ENCODE measurements around the gene MLLT3.

The MLLT3 gene

DNA sequence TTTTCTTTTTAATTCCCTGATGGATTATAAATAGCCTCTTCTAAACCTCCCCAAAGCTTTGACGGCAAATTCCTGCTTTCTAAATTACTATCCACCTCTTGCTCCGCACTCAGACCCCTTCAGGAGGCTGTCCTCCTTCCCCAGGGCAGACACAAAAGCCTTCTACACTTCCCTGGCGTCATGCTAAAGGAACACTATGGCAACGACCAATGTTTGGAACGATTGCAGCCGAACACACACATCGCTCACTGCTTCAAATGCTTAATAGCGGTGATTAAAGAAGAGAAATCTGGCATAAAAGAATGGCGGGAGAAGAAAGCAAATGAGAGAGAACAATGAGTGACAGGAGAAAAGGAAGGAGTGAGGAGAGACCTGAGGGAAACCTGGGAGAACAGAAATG is 297.3 kb downstream of the MLLT3 start:
- DNase-seq, result no peak

DNA sequence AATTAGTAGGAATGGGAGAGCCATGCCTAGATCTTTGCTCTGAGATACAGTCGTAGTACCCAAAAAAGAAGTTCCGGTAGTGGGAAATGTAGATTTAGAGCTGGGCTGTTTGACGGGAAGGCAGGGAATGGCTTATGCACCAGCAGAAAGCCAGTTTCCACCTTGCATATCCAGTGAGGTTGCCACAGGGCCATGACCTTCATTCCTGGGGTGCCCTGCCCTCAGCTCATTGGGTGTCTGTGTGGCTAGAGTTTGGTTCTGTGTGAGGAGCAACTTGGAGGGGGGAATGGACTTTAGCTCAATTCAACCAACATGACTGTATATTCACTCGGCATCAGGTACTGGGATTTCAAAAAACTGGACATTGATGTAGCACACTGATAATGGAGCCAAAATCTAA is 300.1 kb downstream of the MLLT3 start:
- no peak for DNase-seq

DNA sequence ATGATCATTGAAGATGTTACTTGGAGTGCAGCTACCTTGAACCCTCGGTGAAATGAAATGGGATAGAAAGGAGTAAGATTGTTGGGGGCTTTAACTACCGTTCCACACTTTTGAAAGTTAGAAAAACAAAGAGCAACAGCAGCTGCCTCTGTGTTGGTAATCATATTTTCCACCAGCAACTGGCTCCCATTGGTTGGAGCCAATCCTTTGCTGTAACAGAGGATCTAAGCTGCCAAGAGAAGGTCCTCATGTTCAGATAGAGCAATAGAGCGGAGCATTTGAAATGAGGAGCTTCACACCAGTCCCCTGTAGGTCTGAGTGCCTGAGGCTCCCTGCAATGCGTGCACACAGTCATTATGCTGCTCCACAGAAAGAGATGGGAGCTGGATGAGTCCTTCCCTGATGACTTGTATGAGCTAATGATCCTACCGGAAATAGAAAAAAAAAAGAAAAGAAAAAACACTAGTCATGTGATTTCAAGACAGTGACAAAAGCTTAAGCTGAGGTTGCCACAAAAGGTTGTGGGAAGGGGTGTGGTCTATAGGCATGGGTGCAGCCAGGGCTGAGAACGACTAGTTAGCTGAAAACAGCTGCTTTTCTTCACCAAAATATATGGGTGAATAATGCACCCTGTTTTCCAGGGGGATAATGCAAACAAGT is 300.7 kb downstream of the MLLT3 start:
- no peak for DNase-seq

DNA sequence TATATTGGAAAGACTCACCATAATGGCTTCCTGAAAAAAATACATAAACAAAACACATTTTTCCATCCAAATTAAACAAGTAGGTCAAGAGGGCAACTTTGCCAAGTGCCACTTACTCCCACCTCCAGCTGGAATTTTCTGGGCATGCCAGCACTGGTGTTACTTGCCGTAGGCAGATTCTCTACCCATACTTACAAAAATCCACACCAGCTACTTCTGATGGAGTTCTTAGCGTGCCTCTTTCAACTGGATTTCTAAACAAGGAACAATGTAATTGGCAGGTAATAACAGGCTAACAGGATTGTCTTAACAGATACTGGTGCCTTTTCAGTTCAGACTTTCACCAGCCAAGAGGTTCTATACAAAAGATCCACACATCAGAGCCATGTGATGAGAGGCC is 301.4 kb downstream of the MLLT3 start:
- DNase-seq, result no peak

DNA sequence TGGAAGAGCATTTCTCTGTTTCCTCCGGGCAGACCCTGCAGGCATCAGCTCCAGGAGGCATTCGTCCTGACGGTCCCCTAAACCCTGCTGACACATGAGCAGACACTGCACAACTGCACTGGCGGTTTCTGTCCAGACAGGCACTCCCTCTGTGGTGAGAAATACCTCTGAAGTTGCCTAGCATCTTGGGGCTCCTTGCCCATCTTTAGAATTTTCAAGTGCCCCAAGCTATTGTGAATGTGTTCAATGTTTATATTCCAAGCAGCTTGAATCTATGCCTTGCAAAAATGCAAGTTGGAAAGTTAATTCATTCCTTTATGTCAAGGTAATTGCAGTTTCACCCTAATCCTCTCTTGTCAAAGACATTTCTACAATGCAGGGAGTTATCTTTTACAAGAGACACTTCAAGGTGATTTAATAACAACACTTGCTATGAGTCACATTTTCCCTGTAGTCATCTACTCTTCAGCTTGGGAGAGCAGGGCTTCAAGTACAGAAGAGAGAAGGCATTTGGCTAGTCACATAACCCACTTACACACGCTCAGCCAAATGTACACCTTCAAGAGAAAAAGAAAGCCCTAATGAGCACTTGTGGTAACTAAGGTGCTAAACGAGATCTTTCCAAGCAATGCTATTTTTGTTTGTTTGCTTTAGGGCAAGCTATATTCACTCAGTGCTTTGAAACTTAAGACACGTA is 302.5 kb downstream of the MLLT3 start:
- DNase-seq, result no peak

DNA sequence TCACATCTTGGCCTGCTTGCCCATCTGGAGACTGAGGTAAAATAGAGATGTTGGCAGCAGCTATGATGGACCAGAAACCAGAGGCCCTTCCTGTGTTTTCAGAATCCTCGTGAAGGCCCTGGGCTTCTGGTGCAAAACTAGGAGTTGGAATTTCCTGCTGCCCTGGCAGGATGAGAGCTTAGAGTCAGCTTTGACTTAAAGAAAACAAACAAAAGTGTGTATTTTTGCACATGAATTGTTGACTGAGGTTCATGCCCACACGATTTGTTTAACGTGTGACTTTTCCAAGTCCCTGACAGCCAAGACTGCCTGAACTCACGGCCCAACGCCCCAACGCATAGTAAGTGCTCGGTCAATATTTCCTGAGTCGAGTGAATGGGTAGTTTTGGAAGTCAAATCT is 303.1 kb downstream of the MLLT3 start:
- no peak for DNase-seq

DNA sequence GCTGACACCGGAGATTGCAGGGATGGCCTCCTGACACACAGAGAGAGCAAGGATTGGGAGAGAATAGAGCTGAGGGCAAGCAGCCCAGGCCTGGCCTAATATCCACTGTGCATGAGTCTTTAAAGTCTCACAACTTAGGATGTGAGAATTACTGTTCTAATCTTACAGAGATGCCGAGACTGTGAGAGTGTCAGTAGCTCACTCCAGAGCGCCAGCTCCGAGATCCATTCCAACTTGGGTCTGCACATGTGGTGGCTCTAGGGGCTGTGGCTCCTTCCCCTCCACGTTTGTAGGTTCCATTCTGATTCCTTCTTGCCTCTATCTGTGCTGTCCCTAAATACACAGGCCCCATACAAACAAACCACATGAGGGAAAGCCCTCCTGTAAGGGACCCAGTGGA is 304.6 kb downstream of the MLLT3 start:
- no peak for DNase-seq

DNA sequence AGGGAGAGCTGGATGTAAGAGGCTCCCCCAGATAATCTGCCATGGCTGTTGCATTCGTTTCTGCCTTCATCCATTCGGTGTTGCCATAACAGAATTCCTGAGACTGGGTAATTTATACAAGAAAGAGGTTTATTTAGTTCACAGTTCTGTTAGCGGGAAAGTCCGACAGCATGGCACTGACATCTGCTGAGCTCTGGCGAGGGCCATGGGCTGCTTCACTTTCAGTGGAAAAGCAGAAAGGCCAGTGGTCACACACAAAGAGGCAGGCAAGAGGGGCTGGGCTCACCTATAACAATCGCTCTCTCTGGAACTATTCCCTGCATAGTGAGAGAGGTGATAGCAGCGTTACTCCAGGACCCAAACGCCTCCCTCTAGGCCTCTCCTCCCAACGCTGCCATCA is 305.9 kb downstream of the MLLT3 start:
- DNase-seq, result no peak

DNA sequence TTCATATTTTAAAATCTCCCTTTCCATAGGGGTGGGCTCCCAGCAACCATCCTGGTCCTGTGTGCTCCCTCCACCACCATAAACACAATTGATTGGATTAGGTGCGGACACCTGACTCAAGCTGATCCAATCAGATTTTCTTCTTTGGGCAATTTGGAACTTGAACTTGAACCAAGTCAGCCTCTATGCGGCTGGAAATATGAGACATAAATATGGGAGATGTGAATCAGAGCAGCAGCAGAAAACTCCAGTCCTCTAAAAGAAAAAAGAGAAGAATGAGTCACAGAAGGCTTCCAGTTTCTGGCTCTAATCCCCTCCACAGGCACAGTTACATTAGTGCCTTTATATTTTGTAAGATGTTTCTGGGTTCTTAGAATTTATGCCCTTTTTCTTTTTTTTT is 306.6 kb downstream of the MLLT3 start:
- no peak for DNase-seq

DNA sequence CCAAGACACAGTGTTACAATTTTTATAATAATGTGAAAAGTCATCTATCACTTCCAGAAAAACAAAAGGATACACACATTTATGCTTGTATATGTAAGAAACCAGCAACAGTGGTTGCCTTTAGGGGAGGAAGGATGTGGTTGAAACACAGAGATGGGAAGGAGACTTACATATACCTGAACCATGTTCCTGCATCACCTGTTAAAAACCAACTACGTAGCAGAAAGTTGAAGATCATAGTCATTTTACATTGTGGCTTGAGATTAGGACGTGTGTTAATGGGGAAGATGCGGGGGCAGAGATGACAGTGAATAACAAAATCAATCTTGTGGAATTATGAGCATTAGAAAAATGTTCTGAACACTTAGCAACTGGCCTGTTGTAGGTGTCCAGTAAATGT is 307.3 kb downstream of the MLLT3 start:
- DNase-seq, result no peak

DNA sequence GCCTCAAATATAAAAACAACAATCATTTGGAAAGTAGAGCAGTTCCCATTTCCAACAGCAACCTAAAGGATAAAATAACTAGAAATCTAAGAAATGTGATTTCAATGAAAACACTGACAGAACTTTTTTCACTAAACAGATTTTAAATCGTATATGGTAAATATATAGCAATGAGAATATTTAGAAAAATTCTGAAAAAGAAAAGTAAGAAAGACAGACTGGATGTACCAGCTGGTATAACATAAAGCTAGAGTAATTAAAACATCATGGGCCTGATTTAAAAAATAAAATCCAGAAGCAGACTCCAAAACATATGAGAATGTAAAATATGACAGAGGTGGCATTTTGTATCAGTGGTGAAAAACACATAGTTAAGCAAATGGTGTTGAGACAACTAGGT is 308.9 kb downstream of the MLLT3 start:
- no peak for DNase-seq

DNA sequence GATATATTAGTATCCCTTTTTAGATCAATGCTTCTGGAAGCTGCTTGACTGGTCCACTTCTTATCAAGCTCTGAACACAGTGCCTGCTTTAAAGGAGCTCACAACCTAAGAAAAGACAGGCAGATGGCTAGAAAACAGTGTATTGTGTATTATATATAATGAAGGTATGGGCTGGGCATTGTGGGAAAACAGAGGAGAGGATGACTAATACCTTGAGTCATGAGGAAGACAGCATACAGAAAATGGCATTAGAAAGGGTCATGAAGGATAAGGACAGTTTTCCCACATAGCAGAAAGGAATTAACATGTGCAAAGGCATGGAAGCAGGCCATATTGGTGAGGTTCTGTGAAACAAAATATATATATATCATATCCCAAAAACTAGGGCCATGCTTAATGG is 309.6 kb downstream of the MLLT3 start:
- DNase-seq, result no peak

DNA sequence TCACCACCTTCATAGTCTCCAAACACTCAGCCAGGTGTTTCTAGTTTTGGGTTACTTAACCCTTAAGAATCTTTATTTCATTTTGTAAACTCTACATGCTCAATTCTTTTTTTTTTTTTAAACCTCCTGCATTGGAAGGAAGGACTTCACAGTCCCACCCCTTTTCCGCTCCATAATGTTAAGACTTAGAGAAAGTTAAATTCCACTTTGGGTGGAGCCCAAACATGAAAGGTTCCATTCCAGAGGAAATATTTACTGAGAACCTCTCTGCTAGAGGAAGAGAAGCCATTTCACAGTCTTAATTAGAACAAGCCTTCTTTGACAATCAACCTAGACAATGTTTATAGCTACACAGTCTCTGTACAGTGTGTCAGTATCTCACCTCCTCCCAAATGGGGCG is 312.3 kb downstream of the MLLT3 start:
- no peak for DNase-seq

DNA sequence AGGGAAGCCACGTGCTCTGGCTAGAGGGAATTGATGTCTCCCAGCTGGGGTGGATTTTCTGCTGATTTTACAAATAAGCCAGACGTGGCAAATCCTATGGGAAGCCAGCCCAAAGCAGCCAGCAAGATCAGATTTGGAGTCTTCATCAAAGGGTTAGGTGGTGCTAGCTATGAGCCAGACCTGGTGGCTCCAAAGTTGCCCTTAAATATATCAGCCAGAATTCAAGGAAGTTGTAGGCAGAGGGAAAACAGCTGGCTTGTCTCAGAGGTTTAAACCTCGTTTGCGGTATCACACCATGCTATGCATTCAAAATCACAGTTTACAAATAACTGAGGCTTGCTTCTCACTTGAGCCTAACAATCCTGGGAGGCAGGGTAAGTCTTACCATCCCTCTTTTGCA is 313.2 kb downstream of the MLLT3 start:
- DNase-seq, result no peak

DNA sequence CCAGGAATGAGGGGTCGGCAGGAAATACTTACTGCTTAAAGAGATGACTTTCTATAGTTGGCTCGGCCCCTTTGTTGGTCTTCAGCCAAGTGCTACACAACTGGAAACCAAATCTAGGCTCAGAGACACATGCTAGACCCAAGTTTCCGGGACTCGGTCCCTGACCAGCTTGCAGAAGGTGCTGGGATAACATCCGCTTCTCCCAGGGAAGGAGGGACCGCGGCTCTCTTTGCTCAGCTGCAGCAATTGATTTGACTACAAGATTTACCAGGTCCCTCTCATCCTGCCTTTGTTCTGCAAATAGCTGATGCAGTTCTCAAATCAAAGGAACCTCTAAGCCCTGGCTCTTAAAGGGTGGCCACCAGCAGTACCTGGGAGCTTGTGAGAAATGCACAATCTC is 314.7 kb downstream of the MLLT3 start:
- peak in 1 of 2 experiments; percentile 23 for DNase-seq

DNA sequence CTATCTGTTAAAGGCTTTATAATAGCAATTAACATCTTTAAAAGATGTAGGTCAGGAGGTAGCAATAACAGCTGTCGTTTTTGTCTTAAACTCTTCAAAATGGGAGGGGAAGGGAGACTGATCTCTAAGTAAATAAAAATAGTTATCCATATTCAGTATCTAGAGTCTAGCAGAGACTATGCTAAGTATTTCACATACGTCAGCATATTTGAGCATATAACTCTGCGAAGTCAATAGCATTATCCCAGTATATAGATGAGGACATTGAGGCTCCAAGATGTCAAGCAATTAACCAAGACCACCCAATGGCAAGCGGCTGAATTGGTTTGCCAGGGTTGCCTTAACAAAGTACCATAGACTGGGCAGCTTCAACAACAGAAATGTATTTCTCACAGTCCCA is 316.8 kb downstream of the MLLT3 start:
- DNase-seq, result no peak

DNA sequence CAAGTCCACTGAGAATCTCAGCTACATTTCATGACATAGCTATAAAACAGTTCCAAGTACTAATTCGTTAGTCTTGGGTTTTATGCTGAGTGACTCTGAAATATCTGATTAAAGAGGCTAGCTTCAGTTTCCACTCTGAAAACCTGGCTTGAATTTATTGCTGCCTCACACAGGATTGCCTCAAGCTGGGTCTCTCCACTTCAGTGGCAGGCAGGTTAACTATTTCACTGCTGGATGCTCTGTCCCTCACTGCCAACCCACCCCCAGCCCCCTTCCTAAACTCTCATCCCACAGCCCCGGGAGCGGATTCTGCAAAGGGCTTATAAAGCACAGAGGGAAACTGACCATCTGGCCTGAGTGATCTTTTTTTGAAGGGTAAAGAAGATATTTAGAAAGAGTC is 318.3 kb downstream of the MLLT3 start:
- no peak for DNase-seq

DNA sequence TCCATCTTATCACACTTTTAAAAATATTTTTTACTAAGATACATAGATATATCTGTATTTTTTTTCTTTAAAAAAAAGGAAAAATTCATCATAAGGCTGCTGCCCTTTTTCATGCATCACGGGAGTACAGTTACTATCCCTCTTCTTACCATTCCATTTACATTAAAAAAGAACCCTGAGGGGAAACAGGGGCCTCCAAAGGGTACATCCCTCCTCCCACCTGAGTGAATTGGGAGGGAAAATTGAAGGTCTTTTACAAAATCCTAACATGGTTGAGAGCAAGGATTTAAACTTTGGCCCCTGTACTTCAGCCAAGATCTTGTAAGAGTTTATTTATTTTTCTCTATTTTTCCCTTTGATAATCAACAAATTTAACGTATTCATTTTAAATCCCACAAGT is 319.2 kb downstream of the MLLT3 start:
- no peak for DNase-seq

DNA sequence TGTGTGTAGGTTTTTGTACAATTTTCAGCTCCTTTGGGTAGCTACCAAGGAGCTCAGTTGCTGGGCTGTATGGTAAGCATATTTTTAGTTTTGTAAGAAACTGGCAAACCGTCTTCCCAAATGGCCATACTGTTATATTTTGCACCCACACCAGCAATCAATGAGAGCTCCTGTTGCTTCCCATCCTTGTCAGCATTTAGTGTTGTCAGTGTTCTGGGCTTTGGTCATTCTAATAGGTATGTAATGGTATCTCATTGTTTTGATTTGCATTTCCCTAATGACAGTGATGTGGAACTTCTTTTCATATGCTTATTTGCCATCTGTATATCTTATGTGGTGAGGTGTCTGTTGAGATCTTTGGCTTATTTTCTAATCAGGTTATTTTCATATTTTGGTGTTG is 320.1 kb downstream of the MLLT3 start:
- no peak for DNase-seq

DNA sequence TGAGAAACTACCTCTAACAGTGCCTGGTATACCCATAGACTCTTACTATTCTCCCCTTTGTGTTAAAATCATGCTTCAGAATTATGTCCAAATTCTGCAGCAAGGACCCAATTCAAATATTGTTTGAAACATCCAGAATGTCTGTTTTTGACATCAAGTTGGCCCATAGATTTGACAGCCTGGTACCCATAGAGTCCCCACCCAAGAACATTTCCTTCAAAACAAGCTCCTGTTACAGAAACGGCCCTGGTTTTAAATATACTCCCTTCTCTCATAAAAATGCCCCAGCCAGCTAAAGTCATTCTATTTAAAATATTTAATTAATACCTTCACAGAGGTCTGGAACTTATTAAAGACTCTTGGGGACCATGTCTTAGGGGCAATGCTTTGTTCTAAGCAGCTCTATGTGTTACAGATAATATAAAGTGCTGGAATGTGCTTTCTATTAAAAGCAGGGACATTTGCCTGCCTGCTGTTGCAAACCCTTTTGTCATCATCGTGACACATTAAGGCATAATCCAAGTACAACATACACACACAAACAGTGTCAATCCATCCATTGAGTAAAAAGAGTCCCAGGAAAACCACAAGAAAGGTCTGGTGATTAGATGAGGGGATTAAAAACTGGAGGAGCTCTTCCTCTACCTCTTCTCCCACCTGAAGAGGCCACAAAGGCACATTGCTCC is 321.7 kb downstream of the MLLT3 start:
- DNase-seq, result no peak

DNA sequence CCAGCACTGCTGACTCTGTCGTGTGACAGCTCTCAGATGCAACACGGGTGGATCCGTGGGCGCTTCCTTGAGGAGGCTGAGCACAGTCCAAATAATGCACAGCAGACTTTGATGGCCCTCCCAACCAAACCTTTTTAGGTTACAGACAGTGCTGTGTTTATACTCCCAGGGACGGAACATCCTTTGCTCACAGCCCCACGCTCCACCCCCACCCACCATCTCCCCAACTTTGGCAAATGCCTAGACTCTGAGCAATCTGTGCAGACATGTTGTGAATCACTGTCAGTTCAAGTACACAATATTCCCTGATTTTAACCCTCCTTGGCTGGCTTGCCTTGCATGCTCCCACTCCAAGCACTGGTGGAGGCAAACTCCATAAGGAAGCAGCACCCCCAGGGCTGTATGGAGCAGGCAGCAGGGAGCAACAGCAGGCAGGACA is 324.6 kb downstream of the MLLT3 start:
- no peak for DNase-seq

DNA sequence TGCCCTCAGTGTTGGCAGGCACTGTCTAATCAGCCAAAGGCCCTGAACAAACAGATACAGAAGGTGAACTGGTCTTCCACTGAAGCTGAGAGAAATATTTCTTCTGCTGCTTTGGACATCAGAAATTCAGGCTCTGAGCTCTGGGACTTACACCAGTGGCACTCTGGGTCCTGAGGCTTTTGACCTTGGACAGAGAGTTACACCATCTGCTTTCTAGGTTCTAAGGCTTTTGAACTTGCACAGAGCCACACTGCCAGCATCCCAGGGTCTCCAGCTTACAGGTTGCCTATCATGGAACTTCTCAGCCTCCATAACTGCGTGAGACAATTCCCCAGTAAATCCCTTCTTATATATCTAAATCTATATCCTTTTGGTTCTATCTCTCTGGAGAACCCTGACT is 326.7 kb downstream of the MLLT3 start:
- no peak for DNase-seq

DNA sequence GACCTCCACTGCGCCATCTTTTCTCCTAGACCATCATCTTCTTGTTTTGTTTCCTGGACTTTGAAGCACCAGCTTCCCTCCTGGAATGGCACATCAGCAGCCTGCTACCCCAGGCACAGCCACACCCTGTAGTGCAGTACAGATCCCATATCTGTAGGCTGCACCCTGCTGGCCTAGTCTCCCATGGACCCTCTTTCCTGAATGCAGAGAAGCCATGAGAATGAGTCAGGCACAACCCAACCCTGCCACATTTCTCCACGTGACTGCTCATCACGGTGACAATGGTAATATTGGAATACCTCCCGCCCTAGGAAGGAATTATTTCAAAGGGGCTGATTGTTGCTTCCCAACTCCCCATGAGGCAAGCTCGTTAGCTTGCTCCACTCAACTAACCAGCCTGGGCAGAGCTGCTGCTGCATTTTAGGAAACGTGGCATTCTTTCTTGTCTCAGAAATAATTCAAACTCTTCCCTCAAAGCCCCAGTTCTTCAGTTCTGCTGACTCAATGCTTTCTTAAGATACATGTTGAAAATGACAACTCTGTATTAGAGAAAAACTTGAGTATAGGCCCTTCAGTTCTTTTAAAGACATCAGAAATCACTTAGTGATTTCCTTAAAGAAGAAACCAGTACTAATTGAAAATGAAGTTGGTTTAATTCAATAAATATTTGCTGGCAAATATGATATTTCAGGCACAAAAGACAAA is 328.1 kb downstream of the MLLT3 start:
- no peak for DNase-seq

DNA sequence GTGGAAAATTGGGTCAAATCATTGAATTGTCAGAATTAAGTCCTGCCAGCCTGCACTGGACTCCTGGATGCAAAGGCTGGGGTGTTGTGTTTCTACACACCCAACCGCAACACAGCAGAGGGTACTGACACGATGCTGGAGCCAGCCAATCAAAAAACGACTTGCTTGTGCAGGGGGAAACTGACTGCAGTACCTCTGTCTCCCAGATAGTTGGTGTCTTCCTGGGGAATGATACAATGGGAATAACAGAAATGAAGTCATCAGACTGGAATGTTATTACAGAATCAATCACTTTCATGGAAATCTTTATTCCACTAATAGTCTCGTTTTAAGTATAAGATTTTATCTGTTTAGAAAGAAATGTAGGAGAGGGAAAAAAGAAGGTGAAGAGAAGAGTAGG is 330.3 kb downstream of the MLLT3 start:
- no peak for DNase-seq
